CD14-positive monocyte (primary cell): ENCODE results near the gene TXNRD2. TPM values are rescaled to one million over a fixed set of nuclear protein-coding genes. Genes with fewer than 3 reads are reported as not detected.
"Not testable (repeated sequence)": the region's sequence is repeated elsewhere in the genome, so short reads cannot be mapped to it uniquely, and the experiment has no call there.

ENCODE experiments used
- DNase-seq, 3 donors: peaks; one replicate each; pipeline ENCODE4 v3.0.0-alpha.2; 2011 to 2022
- H2AFZ ChIP-seq: 2 replicates; pipeline ENCODE4 v1.6.0; 2012; ENCODE audit warnings: mild to moderate bottlenecking, low read depth, low read length, inconsistent platforms; ENCODE audit not compliant: insufficient read depth, poor library complexity, severe bottlenecking
- H3K27ac ChIP-seq, 2 donors: 1 replicate in 1 of 2; 2 replicates in 1 of 2; pipeline ENCODE4 v1.5.1; 2012 to 2013; ENCODE audit warnings: low read length in 2 of 2, control low read depth in 1 of 2, inconsistent platforms in 1 of 2, low read depth in 1 of 2, mild to moderate bottlenecking in 1 of 2
- H3K27me3 ChIP-seq, 2 donors: one replicate each; pipeline versions ENCODE4 v1.6.0 to v1.6.1; 2011 to 2013; ENCODE audit warnings: low read length in 2 of 2; ENCODE audit not compliant: control insufficient read depth in 2 of 2, insufficient read depth in 2 of 2
- H3K36me3 ChIP-seq, 2 donors: replicated peaks in 1 of 2; 1 replicate in 1 of 2; 2 replicates in 1 of 2; pipeline versions ENCODE4 v1.5.1 to v1.6.1; 2012 to 2013; ENCODE audit warnings: low read length in 2 of 2, control low read depth in 1 of 2, inconsistent platforms in 1 of 2, mild to moderate bottlenecking in 1 of 2; ENCODE audit not compliant: insufficient read depth in 2 of 2, control insufficient read depth in 1 of 2
- H3K4me1 ChIP-seq, 2 donors: 1 replicate in 1 of 2; 2 replicates in 1 of 2; pipeline versions ENCODE4 v1.5.1 to v1.6.1; 2012 to 2013; ENCODE audit warnings: low read length in 2 of 2, control low read depth in 1 of 2, inconsistent platforms in 1 of 2, mild to moderate bottlenecking in 1 of 2, moderate library complexity in 1 of 2; ENCODE audit not compliant: insufficient read depth in 2 of 2, control insufficient read depth in 1 of 2
- H3K4me2 ChIP-seq: replicated peaks from 2 replicates; pipeline ENCODE3; 2012; ENCODE audit warnings: low read length, moderate library complexity, mild to moderate bottlenecking; ENCODE audit not compliant: poor library complexity, severe bottlenecking; ENCODE audit errors: extremely low read depth
- H3K4me3 ChIP-seq, 3 experiments: fragments of 200-600 bp in 1 of 3; sonication (generic) in 1 of 3; replicated peaks in 1 of 3; 1 replicate in 2 of 3; 2 replicates in 1 of 3; pipeline ENCODE4 v1.5.1; 2011 to 2013; ENCODE audit warnings: low read length in 3 of 3, mild to moderate bottlenecking in 3 of 3, control low read depth in 2 of 3, low read depth in 2 of 3, inconsistent platforms in 1 of 3, moderate library complexity in 1 of 3
- H3K79me2 ChIP-seq: 2 replicates; pipeline ENCODE4 v1.6.0; 2012; ENCODE audit warnings: mild to moderate bottlenecking, control low read depth, inconsistent platforms, low read length, moderate library complexity; ENCODE audit not compliant: insufficient read depth
- H3K9ac ChIP-seq: 2 replicates; pipeline ENCODE4 v1.6.0; 2017; ENCODE audit warnings: low read length, mild to moderate bottlenecking; ENCODE audit not compliant: insufficient read depth, poor library complexity, severe bottlenecking
- H3K9me3 ChIP-seq, 2 donors: replicated peaks in 1 of 2; 1 replicate in 1 of 2; 2 replicates in 1 of 2; pipeline versions ENCODE4 v1.5.1 to v1.6.1; 2012 to 2013; ENCODE audit warnings: low read length in 2 of 2, control low read depth in 1 of 2; ENCODE audit not compliant: control insufficient read depth in 1 of 2, insufficient read depth in 1 of 2
- H4K20me1 ChIP-seq: 2 replicates; pipeline ENCODE4 v1.6.0; 2012; ENCODE audit warnings: mild to moderate bottlenecking, low read length, control low read depth, moderate library complexity; ENCODE audit not compliant: insufficient read depth
- H3K27ac Mint-ChIP-seq, 7 donors: one replicate each; pipeline ENCODE4 v1.8.0; 2020; ENCODE audit warnings: mild to moderate bottlenecking in 7 of 7, mixed read lengths in 7 of 7, moderate library complexity in 6 of 7, inconsistent platforms in 2 of 7
- H3K27me3 Mint-ChIP-seq, 3 donors: one replicate each; pipeline ENCODE4 v1.8.0; 2021 to 2022; ENCODE audit warnings: low read depth in 3 of 3, mild to moderate bottlenecking in 3 of 3, mixed read lengths in 3 of 3, moderate library complexity in 3 of 3, inconsistent platforms in 1 of 3
- H3K36me3 Mint-ChIP-seq, 2 donors: one replicate each; pipeline ENCODE4 v1.8.0; 2020; ENCODE audit warnings: mixed read lengths in 2 of 2, inconsistent platforms in 1 of 2, mild to moderate bottlenecking in 1 of 2
- H3K4me1 Mint-ChIP-seq: one replicate; pipeline ENCODE4 v1.8.0; 2020; ENCODE audit warnings: mild to moderate bottlenecking, mixed read lengths
- H3K4me3 Mint-ChIP-seq, 2 donors: one replicate each; pipeline ENCODE4 v1.8.0; 2020; ENCODE audit warnings: mild to moderate bottlenecking in 2 of 2, mixed read lengths in 2 of 2, moderate library complexity in 1 of 2
- H3K9me3 Mint-ChIP-seq, 7 donors: one replicate each; pipeline ENCODE4 v1.8.0; 2020 to 2022; ENCODE audit warnings: mixed read lengths in 7 of 7, mild to moderate bottlenecking in 6 of 7, moderate library complexity in 6 of 7, inconsistent platforms in 2 of 7
- CTCF ChIP-seq: fragments of 200-600 bp; IDR thresholded peaks from one replicate; pipeline ENCODE4 v1.8.0; 2022; ENCODE audit warnings: antibody characterized with exemption, mild to moderate bottlenecking
- WGBS: methylation state at CpG from one replicate; pipeline ENCODE4 v1.1.5; 2013; ENCODE audit warnings: missing lambda C conversion rate; ENCODE audit not compliant: insufficient coverage; 5-methylcytosine and 5-hydroxymethylcytosine counted together
- intact Hi-C, 2 donors: fragments of 100-400 bp; cut with micrococcal nuclease; formaldehyde crosslinking; loops; one replicate each; pipeline versions ENCODE4 v1.15.0 to v1.15.1; 2023
- polyA plus RNA-seq, 3 donors: library from polyadenylated mRNA; depleted of rRNA in 1 of 3; unstranded in 2 of 3; stranded (reverse) in 1 of 3; fragments of 300-500 nt in 2 of 3; fragments of >200 nt in 1 of 3; fragmentation: Illumina TruSeq in 2 of 3; gene quantifications; 1 replicate in 2 of 3; 2 replicates in 1 of 3; pipeline ENCODE4 v1.2.3, GENCODE V29; 2012 to 2021

Gene TXNRD2
- polyA plus RNA-seq, 3 donors, result 24.9 to 54.9 (median 30.8) TPM

GRCh38 chr22:19834599-19834998, 107.0 kb downstream of the TXNRD2 start:
- intact Hi-C loops, result no loop called here
- Histone ChIP-seq H3K9ac (no peak overlapping the region), H3K4me3 (no peak overlapping the region), H3K36me3 (no peaks in the 10 kb centered on the region), H4K20me1 (no peaks in the 10 kb centered on the region), H3K27ac (no peak overlapping the region), H2AFZ (no peak overlapping the region), H3K79me2 (no peaks in the 10 kb centered on the region), H3K4me2 (no peak overlapping the region), H3K9me3 (no peaks in the 10 kb centered on the region), H3K27me3 (no peaks in the 10 kb centered on the region), H3K4me1 (no peaks in the 10 kb centered on the region)
- Mint-ChIP-seq H3K9me3 (peaks cover 0 to 2% (median 0%) of the 10 kb centered on the region in 7 donors), H3K4me1 (peaks cover 6% of the 10 kb centered on the region), H3K27me3 (peaks cover 0 to 3% (median 2%) of the 10 kb centered on the region in 3 donors), H3K27ac (no peak overlapping the region), H3K36me3 (no peaks in the 10 kb centered on the region), H3K4me3 (no peak overlapping the region)
- TF ChIP-seq CTCF, result no peak
- no peak for DNase-seq

- H3K9me3 Mint-ChIP-seq, H3K27me3 Mint-ChIP-seq, H4K20me1 ChIP-seq, H3K4me1 Mint-ChIP-seq, H3K4me2 ChIP-seq, H3K9me3 ChIP-seq, H3K4me1 ChIP-seq, H3K27me3 ChIP-seq, H2AFZ ChIP-seq, intact Hi-C loops, H3K27ac Mint-ChIP-seq, H3K4me3 ChIP-seq, H3K36me3 Mint-ChIP-seq, H3K36me3 ChIP-seq, H3K9ac ChIP-seq, DNase-seq, H3K4me3 Mint-ChIP-seq, H3K27ac ChIP-seq, H3K79me2 ChIP-seq: not testable (repeated sequence)
- 100% methylated on average over 6 of the region's 9 CpGs for WGBS
These were observed 108.3 kb downstream of the TXNRD2 start for GRCh38 chr22:19833327-19833726.
